ENCODE results near the gene ASL.
A peak's percentile ranks its signal among the peaks of the same experiment; 100 is the strongest.
"Not testable (repeated sequence)": the region's sequence is repeated elsewhere in the genome, so short reads cannot be mapped to it uniquely, and the experiment has no call there.

The ASL gene

GRCh38 chr7:66099551-66100407 lies 24.2 kb downstream of the ASL start:
- Mint-ChIP-seq H3K36me3 (ENCODE audit: low read depth) (no peaks in the 10 kb centered on the region), H3K4me1 (peaks cover 12% of the 10 kb centered on the region), H3K27ac (peak overlapping the region; percentile 97), H3K4me3 (peak overlapping the region; percentile 79), H3K27me3 (ENCODE audit: low read depth, poor library complexity) (no peaks in the 10 kb centered on the region), H3K9me3 (no peaks in the 10 kb centered on the region)
- no peak for TF ChIP-seq CTCF (IDR thresholded peaks at IDR 0.05)
- peak; percentile 50 for DNase-seq

DNA sequence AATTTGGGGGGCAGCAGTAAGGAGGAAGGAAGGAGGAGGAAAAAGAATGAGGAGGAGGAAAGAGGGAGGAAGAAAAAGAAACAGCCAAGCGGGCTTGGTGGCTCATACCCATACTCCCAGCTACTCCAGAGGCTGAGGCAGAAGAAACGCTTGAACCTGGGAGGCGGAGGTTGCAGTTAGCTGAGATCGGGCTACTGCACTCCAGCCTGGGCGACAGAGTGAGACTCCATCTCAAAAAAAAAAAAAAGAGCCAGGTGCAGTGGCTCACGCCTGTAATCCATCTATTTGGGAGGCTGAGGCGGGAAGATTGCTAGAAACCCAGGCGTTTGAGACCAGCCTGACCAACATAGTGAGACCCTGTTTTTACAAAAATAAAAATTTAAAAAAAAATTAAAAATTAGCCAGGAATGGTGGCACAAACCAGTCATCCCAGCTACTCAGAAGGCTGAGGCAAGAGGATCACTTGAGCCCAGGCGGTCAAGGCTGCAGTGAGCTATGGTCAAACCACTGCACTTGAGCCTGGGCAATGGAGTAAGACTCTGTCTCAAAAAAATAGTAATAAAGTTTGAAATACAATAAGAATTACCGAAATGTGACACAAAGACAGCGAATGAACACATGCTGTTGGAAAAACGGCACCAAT lies 24.9 kb downstream of the ASL start:
- H3K27me3 Mint-ChIP-seq (ENCODE audit: low read depth, poor library complexity): no peaks in the 10 kb centered on the region
- H3K27ac Mint-ChIP-seq: peak overlapping the region; percentile 68
- DNase-seq: no peak
- TF ChIP-seq CTCF (IDR thresholded peaks at IDR 0.05): no peak
- no peaks in the 10 kb centered on the region for H3K9me3 Mint-ChIP-seq
- peaks cover 12% of the 10 kb centered on the region for H3K4me1 Mint-ChIP-seq
- H3K4me3 Mint-ChIP-seq: peak overlapping the region; percentile 79
- H3K36me3 Mint-ChIP-seq (ENCODE audit: low read depth): no peaks in the 10 kb centered on the region

DNA sequence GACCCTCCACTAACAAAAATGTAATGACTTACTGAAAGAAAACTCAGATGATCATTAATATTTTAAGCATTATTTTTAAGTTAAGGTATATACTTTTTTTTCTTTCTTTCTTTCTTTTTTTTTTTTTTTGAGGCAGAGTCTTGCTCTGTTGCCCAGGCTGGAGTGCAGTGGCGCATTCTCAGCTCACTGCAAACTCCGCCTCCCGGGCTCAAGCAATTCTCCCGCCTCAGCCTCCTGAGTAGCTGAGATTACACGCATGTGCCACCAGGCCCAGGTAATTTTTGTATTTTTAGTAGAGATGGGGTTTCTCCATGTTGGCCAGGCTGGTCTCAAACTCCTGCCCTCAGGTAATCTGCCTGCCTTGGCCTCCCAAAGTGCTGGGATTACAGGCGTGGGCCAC lies 26.5 kb downstream of the ASL start:
- H3K36me3 Mint-ChIP-seq (ENCODE audit: low read depth); H3K27me3 Mint-ChIP-seq (ENCODE audit: low read depth, poor library complexity); H3K9me3 Mint-ChIP-seq; H3K4me3 Mint-ChIP-seq; DNase-seq; H3K27ac Mint-ChIP-seq: not testable (repeated sequence)
- peaks cover 12% of the 10 kb centered on the region for H3K4me1 Mint-ChIP-seq

GRCh38 chr7:66103994-66104393 lies 28.4 kb downstream of the ASL start:
- DNase-seq; H3K27me3 Mint-ChIP-seq (ENCODE audit: low read depth, poor library complexity); H3K27ac Mint-ChIP-seq; H3K9me3 Mint-ChIP-seq; H3K36me3 Mint-ChIP-seq (ENCODE audit: low read depth); H3K4me3 Mint-ChIP-seq: not testable (repeated sequence)
- peaks cover 12% of the 10 kb centered on the region for H3K4me1 Mint-ChIP-seq

GRCh38 chr7:66105263-66105748 lies 29.7 kb downstream of the ASL start:
- no peak for TF ChIP-seq CTCF (IDR thresholded peaks at IDR 0.05)
- Mint-ChIP-seq H3K27me3 (ENCODE audit: low read depth, poor library complexity) (peaks cover 3% of the 10 kb centered on the region), H3K9me3 (peaks cover 3% of the 10 kb centered on the region), H3K36me3 (ENCODE audit: low read depth) (peaks cover 3% of the 10 kb centered on the region), H3K4me1 (peaks cover 2% of the 10 kb centered on the region), H3K27ac (no peak overlapping the region), H3K4me3 (no peak overlapping the region)
- no peak for DNase-seq

DNA sequence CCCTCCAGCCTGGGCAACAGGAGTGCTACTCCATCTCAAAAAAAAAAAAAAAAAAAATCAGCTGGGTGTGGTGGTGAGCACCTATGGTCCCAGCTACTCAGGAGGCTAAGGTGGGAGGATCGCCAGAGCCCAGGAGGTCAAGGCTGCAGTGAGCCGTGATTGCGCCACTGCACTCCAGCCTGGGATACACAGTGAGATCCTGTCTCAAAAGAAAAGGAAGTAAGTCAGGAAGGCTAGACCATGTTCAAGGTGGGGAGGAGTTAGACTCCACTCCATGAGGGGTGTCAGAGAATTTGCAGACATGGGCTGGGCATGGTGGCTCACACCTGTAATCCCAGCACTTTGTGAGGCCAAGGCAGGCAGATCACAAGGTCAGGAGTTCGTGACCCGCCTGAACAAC lies 32.8 kb downstream of the ASL start:
- not testable (repeated sequence) for H3K27ac Mint-ChIP-seq; H3K36me3 Mint-ChIP-seq (ENCODE audit: low read depth); DNase-seq; H3K4me3 Mint-ChIP-seq; H3K9me3 Mint-ChIP-seq; H3K27me3 Mint-ChIP-seq (ENCODE audit: low read depth, poor library complexity); H3K4me1 Mint-ChIP-seq

DNA sequence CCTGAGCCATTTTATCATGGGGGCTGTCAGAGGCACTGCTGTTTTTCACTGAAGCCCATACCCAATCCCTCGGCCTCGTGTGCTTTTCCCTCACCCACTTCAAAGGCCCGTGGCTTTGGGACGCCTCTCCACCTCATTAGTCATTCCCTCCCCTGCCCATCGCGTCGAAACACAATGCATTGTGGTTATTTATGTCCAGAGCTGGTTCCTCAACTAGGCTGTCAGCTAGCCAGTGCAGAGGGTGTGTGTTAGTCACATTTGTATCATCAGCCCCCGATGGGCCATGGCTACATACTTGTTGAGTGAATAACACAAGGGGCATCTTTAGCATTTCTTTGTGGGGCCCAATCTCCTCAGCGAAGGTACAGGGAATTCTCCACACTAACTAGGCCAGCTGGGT lies 35.2 kb downstream of the ASL start:
- Mint-ChIP-seq H3K9me3 (peaks cover 8% of the 10 kb centered on the region), H3K36me3 (ENCODE audit: low read depth) (peaks cover 9% of the 10 kb centered on the region), H3K4me3 (no peak overlapping the region), H3K27ac (peak overlapping the region; percentile 8), H3K27me3 (ENCODE audit: low read depth, poor library complexity) (peaks cover 3% of the 10 kb centered on the region), H3K4me1 (peaks cover 15% of the 10 kb centered on the region)
- no peak for DNase-seq
- TF ChIP-seq CTCF (IDR thresholded peaks at IDR 0.05): no peak

All from nephron progenitor cell (in vitro differentiated cells).